WTC11 (cell line): Measurements from ENCODE around the gene SUCLG2. TPM values are rescaled to one million over a fixed set of nuclear protein-coding genes. Genes with fewer than 3 reads are reported as not detected.

ENCODE experiments used
- ATAC-seq: fragments of 200-7000 bp; cut with Tn5 transposase; 2 replicates; pipeline ENCODE4 v1.10.0; 2021; ENCODE audit warnings: mild to moderate bottlenecking, moderate library complexity
- CTCF ChIA-PET: fragments of 300-600 bp; sonication (Branson Sonifier 250); formaldehyde crosslinking; loops from one replicate; lab custom pipeline; 2021; ENCODE audit warnings: antibody characterized with exemption; lab: Charles Lee
- POLR2A ChIA-PET: fragments of 350-600 bp; sonication (Branson Sonifier 250); formaldehyde crosslinking; loops from one replicate; lab custom pipeline; 2021; ENCODE audit warnings: antibody characterized with exemption; lab: Charles Lee
- DNase-seq: peaks from one replicate; pipeline ENCODE4 v3.0.0; 2021; ENCODE audit warnings: low spot score
- H3K27ac Mint-ChIP-seq: 2 replicates; pipeline ENCODE4 v1.8.0; 2021; ENCODE audit warnings: mixed read lengths
- H3K27me3 Mint-ChIP-seq: 2 replicates; pipeline ENCODE4 v1.8.0; 2021; ENCODE audit warnings: low read depth, mild to moderate bottlenecking, moderate library complexity, mixed read lengths
- H3K36me3 Mint-ChIP-seq: 2 replicates; pipeline ENCODE4 v1.8.0; 2021; ENCODE audit warnings: mixed read lengths
- H3K4me1 Mint-ChIP-seq: 2 replicates; pipeline ENCODE4 v1.8.0; 2022; ENCODE audit warnings: mixed read lengths
- H3K4me3 Mint-ChIP-seq: 2 replicates; pipeline ENCODE4 v1.8.0; 2021; ENCODE audit warnings: mild to moderate bottlenecking, moderate library complexity, mixed read lengths
- H3K9me3 Mint-ChIP-seq: 2 replicates; pipeline ENCODE4 v1.8.0; 2021; ENCODE audit warnings: mixed read lengths
- ATF3 ChIP-seq: sonication (generic); formaldehyde crosslinking; conservative IDR thresholded peaks from 2 replicates; pipeline ENCODE4 v1.8.1; 2022; ENCODE audit warnings: mild to moderate bottlenecking, missing genetic modification reagents
- E2F4 ChIP-seq: sonication (generic); formaldehyde crosslinking; IDR thresholded peaks from 2 replicates; pipeline ENCODE4 v1.8.1; 2022; ENCODE audit warnings: low read depth, mild to moderate bottlenecking, moderate library complexity, missing genetic modification reagents, borderline replicate concordance
- EMX1 ChIP-seq: fragments of 250-450 bp; sonication (Bioruptor Pico); IDR thresholded peaks from 2 replicates; pipeline ENCODE4 v1.8.0; 2021; ENCODE audit warnings: mild to moderate bottlenecking
- GABPB1 ChIP-seq: sonication (generic); formaldehyde crosslinking; IDR thresholded peaks from 2 replicates; pipeline ENCODE4 v1.8.1; 2023; ENCODE audit warnings: mild to moderate bottlenecking, missing genetic modification reagents
- HMGA2 ChIP-seq: fragments of 250-450 bp; sonication (Bioruptor Pico); IDR thresholded peaks from 2 replicates; pipeline ENCODE4 v1.4.0; 2021; ENCODE audit warnings: mild to moderate bottlenecking, moderate library complexity
- JAZF1 ChIP-seq: fragments of 250-450 bp; sonication (Bioruptor Pico); IDR thresholded peaks from 2 replicates; pipeline ENCODE4 v1.9.0; 2021; ENCODE audit warnings: moderate library complexity, mild to moderate bottlenecking, inconsistent platforms
- NFYB ChIP-seq: sonication (generic); formaldehyde crosslinking; conservative IDR thresholded peaks from 2 replicates; pipeline ENCODE4 v1.8.0; 2022; ENCODE audit warnings: low read depth, missing genetic modification reagents
- NR2C2 ChIP-seq: sonication (generic); formaldehyde crosslinking; IDR thresholded peaks from 2 replicates; pipeline ENCODE4 v1.8.0; 2022; ENCODE audit warnings: mild to moderate bottlenecking, missing genetic modification reagents
- ZMAT4 ChIP-seq: fragments of 250-450 bp; sonication (Bioruptor Pico); IDR thresholded peaks from 2 replicates; pipeline ENCODE4 v1.9.0; 2021; ENCODE audit warnings: mild to moderate bottlenecking
- ZNF396 ChIP-seq: fragments of 250-450 bp; sonication (Bioruptor Pico); IDR thresholded peaks from 2 replicates; pipeline ENCODE4 v1.8.0; 2021; ENCODE audit warnings: mild to moderate bottlenecking, moderate library complexity, borderline replicate concordance
- ZNF423 ChIP-seq: fragments of 250-450 bp; sonication (Bioruptor Pico); IDR thresholded peaks from 2 replicates; pipeline ENCODE4 v2.1.2; 2022; ENCODE audit warnings: mild to moderate bottlenecking, moderate library complexity
- total RNA-seq: library from RNA; stranded (reverse); gene quantifications from 3 replicates; pipeline ENCODE4 v1.2.3, GENCODE V29; 2021
- TF ChIP-seq, protein P1 (sequence below): fragments of 200-600 bp; IDR thresholded peaks from 2 replicates; pipeline ENCODE4 v1.8.0; 2022; ENCODE audit warnings: antibody characterized with exemption
- TF ChIP-seq, protein P2 (sequence below): fragments of 250-450 bp; sonication (Bioruptor Pico); IDR thresholded peaks from 2 replicates; pipeline ENCODE4 v2.1.2; 2022; ENCODE audit warnings: mild to moderate bottlenecking, moderate library complexity
- TF ChIP-seq, protein P3 (sequence below): sonication (generic); formaldehyde crosslinking; IDR thresholded peaks from 2 replicates; pipeline ENCODE4 v1.8.0; 2022; ENCODE audit warnings: mild to moderate bottlenecking, missing genetic modification reagents
- TF ChIP-seq, protein P4 (sequence below): sonication (generic); formaldehyde crosslinking; IDR thresholded peaks from 2 replicates; pipeline ENCODE4 v1.8.1; 2022; ENCODE audit warnings: mild to moderate bottlenecking, missing genetic modification reagents, moderate library complexity, borderline replicate concordance

Gene SUCLG2
- total RNA-seq, 1 experiment from 2014 or later: 39.7 TPM

DNA sequence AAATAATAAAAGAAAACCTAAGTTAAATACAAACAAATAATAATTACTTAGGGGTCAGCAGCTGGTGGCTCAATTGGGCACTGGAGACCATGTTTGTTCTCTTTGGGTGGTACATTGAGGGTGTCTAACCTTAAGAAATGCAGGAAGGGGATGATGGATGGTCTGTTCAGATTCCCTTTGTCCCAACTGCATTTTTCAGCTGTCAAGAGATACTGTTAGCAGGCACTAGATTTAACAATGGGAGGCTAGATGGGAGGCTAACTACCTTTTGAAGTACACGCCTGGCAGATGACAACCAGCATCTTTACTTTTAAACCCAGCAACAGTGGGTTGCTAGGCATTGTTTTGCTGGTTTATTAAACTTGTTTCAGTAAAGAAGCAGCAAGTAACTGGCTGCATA, 222.5 kb downstream of the SUCLG2 start (continued):
- no peak for TF ChIP-seq E2F4 (CRISPR knock-in tag)
- TF ChIP-seq ZNF423 (CRISPR knock-in tag): no peak
- no peak for TF ChIP-seq JAZF1 (CRISPR knock-in tag)
- TF ChIP-seq, protein P1, sequence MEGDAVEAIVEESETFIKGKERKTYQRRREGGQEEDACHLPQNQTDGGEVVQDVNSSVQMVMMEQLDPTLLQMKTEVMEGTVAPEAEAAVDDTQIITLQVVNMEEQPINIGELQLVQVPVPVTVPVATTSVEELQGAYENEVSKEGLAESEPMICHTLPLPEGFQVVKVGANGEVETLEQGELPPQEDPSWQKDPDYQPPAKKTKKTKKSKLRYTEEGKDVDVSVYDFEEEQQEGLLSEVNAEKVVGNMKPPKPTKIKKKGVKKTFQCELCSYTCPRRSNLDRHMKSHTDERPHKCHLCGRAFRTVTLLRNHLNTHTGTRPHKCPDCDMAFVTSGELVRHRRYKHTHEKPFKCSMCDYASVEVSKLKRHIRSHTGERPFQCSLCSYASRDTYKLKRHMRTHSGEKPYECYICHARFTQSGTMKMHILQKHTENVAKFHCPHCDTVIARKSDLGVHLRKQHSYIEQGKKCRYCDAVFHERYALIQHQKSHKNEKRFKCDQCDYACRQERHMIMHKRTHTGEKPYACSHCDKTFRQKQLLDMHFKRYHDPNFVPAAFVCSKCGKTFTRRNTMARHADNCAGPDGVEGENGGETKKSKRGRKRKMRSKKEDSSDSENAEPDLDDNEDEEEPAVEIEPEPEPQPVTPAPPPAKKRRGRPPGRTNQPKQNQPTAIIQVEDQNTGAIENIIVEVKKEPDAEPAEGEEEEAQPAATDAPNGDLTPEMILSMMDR: no peak
- TF ChIP-seq ZMAT4 (CRISPR knock-in tag): no peak
- no peak for TF ChIP-seq EMX1 (CRISPR knock-in tag)
- no peak for TF ChIP-seq NR2C2 (CRISPR knock-in tag)
- no peak for TF ChIP-seq NFYB (CRISPR knock-in tag)
- TF ChIP-seq, protein P2, sequence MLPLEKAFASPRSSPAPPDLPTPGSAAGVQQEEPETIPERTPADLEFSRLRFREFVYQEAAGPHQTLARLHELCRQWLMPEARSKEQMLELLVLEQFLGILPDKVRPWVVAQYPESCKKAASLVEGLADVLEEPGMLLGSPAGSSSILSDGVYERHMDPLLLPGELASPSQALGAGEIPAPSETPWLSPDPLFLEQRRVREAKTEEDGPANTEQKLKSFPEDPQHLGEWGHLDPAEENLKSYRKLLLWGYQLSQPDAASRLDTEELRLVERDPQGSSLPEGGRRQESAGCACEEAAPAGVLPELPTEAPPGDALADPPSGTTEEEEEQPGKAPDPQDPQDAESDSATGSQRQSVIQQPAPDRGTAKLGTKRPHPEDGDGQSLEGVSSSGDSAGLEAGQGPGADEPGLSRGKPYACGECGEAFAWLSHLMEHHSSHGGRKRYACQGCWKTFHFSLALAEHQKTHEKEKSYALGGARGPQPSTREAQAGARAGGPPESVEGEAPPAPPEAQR (CRISPR knock-in tag): no peak

DNA sequence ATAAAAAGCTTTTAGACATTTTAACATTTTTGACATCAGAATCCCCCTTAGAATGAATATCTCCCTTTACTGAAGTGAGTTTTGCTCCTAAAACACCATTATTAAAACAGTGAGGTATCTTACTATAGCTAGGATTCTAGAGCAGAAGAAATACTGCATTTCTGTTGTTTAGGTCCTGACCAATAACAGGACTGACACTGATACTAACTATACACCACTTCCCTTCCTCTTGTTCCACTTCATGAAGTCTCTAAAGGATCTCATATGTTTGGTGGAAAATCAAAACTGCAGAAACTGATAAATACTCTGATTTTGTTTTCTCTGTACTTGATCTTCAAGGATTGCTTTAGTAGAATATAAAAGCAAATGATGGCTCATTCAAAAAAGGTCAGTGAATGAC, 230.7 kb downstream of the SUCLG2 start:
- Mint-ChIP-seq H3K4me3 (no peak overlapping the region), H3K36me3 (peaks cover 29% of the 10 kb centered on the region), H3K27ac (no peak overlapping the region), H3K27me3 (no peaks in the 10 kb centered on the region), H3K4me1 (peaks cover 13% of the 10 kb centered on the region), H3K9me3 (peaks cover 32% of the 10 kb centered on the region)
- DNase-seq (no peak), ATAC-seq (no peak)
- TF ChIP-seq ZNF396 (no peak), GABPB1 (CRISPR knock-in tag) (no peak)
- ChIA-PET CTCF (no interaction called here), POLR2A (no interaction called here)

DNA sequence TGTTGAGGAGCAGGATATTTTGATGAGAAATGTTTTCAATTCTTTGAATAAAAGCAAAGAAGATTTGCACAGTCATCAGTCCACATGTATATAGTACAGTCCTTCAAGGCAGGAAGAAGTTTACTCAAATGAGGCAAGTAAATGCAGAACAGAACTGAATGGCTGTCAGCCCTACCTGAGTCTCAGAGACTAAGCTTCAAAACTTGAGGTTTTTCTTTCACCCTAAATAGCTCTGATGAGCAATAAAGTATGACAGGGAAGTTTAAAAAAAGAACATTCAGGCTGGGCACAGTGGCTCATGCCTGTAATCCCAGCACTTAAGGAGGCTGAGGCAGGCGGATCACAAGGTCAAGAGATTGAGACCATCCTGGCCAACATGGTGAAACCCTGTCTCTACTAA, 232.5 kb downstream of the SUCLG2 start:
- Mint-ChIP-seq H3K36me3 (peaks cover 16% of the 10 kb centered on the region), H3K27me3 (no peaks in the 10 kb centered on the region), H3K4me1 (peaks cover 13% of the 10 kb centered on the region), H3K27ac (no peak overlapping the region), H3K4me3 (no peak overlapping the region), H3K9me3 (peaks cover 19% of the 10 kb centered on the region)
- ATAC-seq: no peak
- no peak for DNase-seq
- CTCF ChIA-PET: no interaction called here
- TF ChIP-seq, protein P3, sequence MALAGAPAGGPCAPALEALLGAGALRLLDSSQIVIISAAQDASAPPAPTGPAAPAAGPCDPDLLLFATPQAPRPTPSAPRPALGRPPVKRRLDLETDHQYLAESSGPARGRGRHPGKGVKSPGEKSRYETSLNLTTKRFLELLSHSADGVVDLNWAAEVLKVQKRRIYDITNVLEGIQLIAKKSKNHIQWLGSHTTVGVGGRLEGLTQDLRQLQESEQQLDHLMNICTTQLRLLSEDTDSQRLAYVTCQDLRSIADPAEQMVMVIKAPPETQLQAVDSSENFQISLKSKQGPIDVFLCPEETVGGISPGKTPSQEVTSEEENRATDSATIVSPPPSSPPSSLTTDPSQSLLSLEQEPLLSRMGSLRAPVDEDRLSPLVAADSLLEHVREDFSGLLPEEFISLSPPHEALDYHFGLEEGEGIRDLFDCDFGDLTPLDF (CRISPR knock-in tag): no peak
- TF ChIP-seq, protein P4, sequence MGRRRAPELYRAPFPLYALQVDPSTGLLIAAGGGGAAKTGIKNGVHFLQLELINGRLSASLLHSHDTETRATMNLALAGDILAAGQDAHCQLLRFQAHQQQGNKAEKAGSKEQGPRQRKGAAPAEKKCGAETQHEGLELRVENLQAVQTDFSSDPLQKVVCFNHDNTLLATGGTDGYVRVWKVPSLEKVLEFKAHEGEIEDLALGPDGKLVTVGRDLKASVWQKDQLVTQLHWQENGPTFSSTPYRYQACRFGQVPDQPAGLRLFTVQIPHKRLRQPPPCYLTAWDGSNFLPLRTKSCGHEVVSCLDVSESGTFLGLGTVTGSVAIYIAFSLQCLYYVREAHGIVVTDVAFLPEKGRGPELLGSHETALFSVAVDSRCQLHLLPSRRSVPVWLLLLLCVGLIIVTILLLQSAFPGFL (CRISPR knock-in tag): no peak
- TF ChIP-seq ATF3 (CRISPR knock-in tag): no peak
- TF ChIP-seq HMGA2 (CRISPR knock-in tag): no peak
- POLR2A ChIA-PET: no interaction called here
